HG03460 (cell line): ENCODE measurements around the gene SUPT16H.

ENCODE experiments used
- ATAC-seq: cut with Tn5 transposase; IDR thresholded peaks from one replicate; pipeline ENCODE4 v1.9.1; 2021; ENCODE audit not compliant: unreplicated experiment

The SUPT16H gene

GRCh38 chr14:21369949-21370679 lies 13.7 kb downstream of the SUPT16H start:
- ATAC-seq: no peak

DNA sequence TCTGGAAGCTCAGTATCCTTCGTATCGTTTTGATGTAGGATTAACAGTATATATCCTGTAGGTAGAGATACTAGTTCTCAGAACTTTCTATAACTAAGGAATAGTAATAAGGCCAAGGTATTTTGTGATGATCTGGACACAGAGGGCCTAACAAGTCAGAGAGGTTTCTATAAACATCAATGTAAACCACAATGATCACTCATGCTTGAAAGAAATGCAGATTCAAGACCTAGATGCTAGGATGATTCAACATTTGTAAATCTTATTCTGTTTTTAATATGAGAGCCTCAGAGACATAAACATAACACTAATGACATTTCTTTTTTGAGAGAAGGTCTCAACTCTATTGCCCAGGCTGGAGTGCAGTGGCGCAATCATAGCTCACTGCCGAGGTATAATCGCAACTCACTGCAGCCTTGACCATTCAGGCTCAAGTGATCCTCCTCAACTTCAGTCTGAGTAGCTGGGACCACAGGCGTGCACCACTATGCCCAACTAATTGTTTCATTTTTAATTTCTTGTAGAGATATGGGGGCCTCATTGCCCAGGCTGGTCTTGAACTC lies 16.2 kb downstream of the SUPT16H start:
- no peak for ATAC-seq

DNA sequence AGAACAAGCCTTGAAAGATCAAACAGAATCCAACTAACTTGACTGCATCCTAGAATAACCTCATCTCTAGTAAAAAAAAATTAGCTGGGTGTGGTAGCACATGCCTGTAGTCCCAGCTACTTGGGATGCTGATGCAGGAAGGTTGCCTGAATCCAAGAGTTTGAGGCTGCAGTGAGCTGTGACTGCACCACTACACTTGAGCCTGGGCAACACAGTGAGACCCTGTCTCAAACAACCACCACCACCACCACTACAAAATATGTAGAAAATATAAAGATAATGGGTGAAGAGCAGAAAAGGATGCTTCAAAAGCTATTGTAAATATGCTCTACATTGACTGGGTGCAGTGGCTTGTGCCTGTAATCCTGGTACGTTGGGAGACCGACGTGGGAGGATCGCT lies 27.3 kb downstream of the SUPT16H start:
- no peak for ATAC-seq

- no peak for ATAC-seq
Measured at GRCh38 chr14:21352587-21352986, 31.2 kb downstream of the SUPT16H start.

DNA sequence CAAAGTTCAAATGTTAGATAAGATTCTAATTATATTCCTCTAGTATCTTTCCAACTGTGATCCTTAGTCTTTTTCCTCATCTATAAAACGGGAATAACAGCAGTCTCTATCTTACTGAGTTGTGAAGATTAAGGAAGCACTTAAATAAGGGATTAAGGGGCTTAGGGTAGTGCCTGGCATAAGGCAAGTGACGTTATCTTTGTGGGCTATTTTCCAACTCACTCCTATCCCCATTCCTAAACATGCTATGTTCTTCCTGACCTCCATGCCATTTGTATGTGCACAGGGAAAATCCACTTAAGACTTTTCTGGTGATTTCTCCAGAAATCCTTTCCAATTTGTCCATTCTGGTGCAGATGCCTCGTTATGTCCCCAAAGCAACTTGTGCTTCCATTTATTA lies 33.3 kb downstream of the SUPT16H start:
- no peak for ATAC-seq

GRCh38 chr14:21347201-21347600 lies 36.6 kb downstream of the SUPT16H start:
- no peak for ATAC-seq

- ATAC-seq: no peak
Measured at GRCh38 chr14:21346532-21347135, 37.2 kb downstream of the SUPT16H start.

- ATAC-seq: no peak
Measured at GRCh38 chr14:21343035-21343794, 40.6 kb downstream of the SUPT16H start.

GRCh38 chr14:21334202-21334906 lies 49.5 kb downstream of the SUPT16H start:
- ATAC-seq: no peak

DNA sequence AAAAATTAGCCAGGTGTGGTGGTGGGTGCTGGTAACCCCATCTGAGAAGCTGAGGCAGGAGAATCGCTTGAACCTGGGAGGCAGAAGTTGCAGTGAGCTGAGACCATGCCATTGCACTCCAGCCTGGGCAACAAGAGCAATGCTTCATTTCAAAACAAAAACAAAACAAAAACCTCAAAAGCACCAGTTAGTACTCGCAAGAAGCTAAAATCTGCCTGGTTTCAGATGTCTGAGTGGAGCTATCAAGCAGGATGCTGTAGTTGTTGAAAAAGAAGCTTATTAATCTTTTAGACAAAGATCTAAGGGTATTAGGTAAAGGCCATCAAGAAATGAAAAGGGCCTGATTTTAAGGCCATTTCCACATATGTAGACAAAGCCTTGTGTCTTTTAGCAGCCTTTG lies 50.9 kb downstream of the SUPT16H start:
- no peak for ATAC-seq

- ATAC-seq: no peak
Measured at GRCh38 chr14:21326972-21327371, 56.8 kb downstream of the SUPT16H start.

DNA sequence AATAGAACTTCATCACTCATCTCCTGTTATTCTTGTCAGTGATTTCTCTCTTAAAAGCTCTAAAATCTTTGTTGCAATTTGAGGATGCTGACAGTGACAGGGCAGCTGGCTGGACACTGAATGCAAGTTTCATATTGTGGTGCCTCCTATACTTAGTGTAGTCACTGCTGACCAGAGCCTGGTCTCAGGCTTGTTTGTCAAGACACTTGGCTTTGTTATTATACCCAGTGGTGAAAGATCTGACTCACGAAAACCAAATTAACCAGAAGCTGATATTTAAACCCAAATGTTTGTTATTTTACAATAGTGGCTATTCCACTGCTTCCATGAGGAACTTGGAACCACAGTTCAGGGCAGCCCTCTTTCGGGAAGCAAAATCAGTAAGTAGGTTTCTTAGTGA lies 61.1 kb downstream of the SUPT16H start:
- ATAC-seq: no peak

GRCh38 chr14:21320913-21321312 lies 62.9 kb downstream of the SUPT16H start:
- no peak for ATAC-seq

GRCh38 chr14:21317398-21317797 lies 66.4 kb downstream of the SUPT16H start:
- ATAC-seq: no peak

- no peak for ATAC-seq
Measured at GRCh38 chr14:21313512-21313911, 70.3 kb downstream of the SUPT16H start.

DNA sequence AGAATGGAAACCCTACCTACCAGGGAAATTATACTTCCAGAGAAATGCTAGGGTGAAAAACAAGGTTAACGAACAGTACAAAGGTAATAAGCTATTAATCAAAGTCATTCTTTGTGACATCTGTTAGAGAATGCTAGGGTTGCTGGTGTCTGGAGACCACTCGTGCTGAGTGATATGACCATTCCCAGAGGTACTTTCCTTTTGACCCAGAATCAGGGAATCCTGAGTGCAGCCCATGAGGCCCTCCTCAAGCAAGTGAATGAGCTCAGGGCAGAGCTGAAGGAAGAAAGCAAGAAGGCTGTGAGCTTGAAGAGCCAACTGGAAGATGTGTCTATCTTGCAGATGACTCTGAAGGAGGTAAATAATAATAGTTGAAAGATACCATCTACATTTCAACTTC lies 72.2 kb downstream of the SUPT16H start:
- no peak for ATAC-seq

- no peak for ATAC-seq
Measured at GRCh38 chr14:21309956-21310355, 73.9 kb downstream of the SUPT16H start.

GRCh38 chr14:21309238-21309636 lies 74.6 kb downstream of the SUPT16H start:
- ATAC-seq: no peak

DNA sequence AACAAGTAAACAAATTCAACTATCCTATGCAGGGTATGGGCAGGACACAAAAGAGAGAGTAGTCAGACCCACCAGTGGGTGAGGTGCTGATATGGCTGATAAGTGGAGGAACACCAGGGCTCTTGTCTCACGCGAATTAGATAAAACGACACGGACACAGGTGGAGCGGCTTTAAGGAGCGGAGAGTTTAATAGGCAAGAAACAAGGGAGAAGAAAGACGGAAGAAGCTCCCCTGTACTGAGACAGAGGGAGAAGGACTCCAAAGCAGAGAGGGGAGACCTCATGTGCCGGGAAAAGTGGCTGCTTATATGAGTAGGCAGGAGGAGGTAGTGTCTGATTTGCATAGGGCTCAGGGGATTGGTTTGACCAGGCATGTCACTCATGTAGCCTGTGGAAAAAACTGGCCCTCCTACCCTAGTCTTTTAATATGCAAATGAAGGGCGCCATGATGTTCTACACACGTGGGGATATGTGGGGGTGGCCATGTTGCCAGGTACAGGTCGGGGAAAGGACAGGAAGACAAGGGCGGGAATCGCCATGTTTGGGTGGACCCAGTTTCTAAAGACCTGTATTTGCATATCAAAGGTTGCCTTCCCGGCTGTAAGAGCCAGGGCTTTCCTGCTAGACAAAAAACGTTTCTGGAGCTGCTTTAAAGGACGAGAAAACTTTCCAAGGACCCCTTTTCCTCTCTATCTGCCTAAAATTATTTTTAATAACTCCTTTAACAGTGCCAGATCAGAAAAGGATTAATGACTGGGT lies 75.2 kb downstream of the SUPT16H start:
- ATAC-seq: peak; percentile 88

DNA sequence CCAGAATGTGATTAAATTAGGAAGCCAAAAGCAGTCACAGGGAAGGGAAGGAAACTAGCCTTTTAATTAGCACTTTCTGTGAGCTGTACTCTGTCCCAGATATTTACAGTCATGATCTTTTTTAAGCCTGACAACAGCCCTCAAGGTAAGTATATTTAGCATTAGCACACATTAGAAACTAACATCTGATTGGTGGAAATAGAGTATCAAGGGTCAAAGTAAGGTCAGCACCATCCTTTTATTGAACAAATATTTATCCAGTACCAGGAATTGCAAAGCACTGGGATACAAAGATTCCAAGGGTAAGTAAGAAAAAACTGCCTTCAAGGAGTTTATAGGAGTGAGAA lies 75.7 kb downstream of the SUPT16H start:
- ATAC-seq: no peak

- no peak for ATAC-seq
Measured at GRCh38 chr14:21307637-21308036, 76.2 kb downstream of the SUPT16H start.
